Suppressor macrophage treated with lipopolysaccharide for 1 hour (primary cell): ENCODE measurements around the gene FGFR2.

Source experiments
- DNase-seq, 3 donors: peaks; one replicate each; pipeline ENCODE4 v3.0.0-alpha.2; 2020 to 2022

FGFR2 gene

DNA sequence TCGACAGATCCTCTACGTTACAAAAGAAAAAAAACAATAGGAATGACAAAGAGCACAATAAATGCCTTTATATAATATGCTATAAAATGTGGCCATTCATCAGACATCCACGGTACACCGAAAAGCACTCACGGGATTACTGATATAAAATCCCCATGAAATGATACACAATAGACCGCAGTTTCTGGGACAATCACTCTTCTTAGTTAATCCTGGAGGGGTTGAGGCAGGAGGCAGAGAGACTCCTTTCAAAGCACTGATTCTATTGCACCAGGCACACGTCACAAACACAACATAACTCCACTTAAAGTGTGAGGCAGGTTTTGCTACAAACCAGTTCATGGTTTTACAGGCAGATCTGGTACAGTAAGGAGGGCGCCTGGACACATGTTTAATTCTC lies 113.8 kb downstream of the FGFR2 start:
- no peak for DNase-seq

DNA sequence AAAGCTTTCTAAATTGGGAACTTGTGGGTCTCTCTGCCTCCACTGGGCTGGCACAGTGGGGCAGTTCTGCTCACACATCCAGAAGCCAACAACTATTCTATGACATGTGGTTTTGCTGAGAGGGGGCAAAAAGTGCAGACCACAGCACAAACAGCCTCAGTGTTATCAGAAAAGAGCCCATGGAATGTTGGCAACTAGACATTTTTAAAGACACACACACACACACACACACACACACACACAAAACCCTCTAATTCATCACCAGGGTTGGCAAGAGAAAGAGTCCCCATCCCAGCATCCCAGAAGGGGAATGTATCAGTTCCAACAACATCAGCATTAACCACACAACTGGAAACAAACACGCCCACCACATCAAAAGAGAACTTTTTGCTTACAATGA lies 117.1 kb downstream of the FGFR2 start:
- DNase-seq, result no peak

DNA sequence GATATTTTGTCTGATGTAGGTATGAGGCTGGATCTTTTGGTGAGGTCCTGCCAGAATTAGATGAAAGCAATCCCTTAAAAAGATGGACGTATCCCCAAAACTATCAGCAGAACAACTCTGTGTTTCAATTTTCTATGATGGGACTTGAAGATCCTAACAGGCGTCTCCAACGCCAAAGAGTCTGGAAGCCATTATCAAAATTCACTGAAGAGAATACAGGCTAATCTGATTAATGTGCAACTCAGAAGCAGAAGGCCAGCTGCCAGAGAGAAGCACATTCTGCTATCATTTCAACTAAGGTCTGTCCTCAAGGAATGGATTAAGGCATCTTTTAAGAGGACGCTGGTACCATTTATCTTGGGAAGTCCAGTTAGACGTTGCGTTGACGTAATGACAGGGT lies 119.7 kb downstream of the FGFR2 start:
- no peak for DNase-seq

DNA sequence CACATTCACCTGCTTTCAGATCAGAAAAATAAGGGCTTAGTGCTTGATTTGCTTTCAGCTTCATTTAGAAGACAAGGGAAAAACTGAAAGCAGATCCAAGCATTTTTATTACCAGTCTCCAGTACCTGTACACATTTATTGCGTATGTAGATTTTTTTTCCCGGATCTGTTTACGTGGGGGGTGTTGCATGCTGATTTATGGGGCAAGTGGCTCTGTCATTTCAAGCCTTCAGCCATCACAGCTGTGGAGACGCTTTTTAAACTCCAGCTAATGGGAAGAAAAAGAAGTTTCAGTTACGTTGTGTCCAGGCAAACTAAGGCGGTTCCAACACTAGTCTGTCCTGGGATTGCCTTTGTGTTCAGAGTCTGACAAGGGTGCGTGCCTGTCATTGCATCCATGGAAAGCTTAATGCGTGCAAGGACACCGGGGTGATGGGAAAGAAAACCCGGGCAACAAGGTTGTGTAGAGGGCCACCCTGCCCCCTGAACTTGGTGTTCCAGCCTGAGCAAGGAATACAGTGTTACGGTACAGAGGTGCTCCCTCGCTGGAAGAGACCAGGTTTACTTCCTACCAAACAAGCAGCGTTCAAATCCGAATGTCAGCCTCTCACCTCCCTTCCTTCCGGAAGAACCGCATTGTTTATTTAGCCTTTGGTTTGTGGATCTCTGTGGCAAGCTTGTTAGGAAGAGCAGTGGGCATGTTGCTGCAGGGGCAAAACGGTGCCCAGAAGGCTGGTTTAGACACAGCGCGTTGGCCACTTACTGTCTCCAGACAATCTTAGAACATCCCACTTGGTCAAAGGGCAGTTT lies 128.2 kb downstream of the FGFR2 start:
- no peak for DNase-seq

DNA sequence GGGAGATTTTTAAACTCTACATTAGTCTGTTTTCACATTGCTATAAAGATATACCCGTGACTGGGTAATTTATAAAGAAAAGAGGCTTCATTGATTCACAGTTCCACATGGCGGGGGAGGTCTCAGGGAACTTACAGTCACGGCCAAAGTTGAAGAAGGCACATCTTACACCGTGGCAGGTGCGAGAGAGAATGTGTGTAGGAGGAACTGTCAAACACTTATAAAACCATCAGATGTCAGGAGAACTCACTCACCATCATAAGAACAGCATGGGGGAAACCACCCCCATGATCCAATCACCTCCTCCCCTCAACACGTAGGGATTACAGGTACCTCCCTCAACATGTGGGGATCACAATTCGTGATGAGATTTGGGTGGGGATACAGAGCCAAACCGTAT lies 129.5 kb downstream of the FGFR2 start:
- DNase-seq, result no peak

DNA sequence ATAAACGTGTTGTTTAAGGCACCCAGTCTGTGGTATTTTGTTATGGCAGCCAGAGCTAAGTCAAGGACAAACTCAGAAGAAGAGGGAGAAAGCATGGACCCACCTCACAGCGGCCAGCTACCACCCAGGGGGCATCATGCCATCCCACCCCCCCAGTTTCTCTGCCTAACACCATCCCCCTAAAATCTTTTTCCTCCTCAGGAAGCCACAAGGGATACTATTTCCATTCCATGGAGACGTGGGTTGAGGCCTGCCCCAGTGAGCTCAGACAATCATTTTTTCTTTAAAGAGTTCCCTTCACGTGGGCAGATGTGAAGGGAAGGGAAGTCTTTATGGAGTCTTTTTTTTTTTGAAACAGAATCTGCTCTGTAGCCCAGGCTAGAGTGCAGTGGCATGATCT lies 131.8 kb downstream of the FGFR2 start:
- DNase-seq, result no peak

DNA sequence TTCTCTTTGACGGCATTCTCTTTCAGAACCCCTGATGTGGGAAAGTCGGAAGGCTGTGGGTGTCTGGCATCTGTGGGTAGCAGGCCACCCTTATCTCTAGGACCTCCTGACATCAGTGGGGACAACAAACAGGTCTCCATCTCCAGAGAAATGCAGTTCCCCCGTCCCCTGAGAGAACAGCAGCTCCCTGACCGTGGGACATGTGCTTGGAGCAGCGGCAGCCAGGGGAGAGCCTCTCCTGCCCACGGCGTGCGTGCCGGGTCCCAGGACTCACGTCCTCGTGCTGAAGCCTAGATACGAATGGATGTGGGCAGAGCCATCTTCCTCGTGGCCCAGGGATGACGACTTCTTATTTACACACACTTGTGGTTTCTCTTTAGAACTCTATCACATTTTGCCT lies 133.0 kb downstream of the FGFR2 start:
- DNase-seq, result no peak

DNA sequence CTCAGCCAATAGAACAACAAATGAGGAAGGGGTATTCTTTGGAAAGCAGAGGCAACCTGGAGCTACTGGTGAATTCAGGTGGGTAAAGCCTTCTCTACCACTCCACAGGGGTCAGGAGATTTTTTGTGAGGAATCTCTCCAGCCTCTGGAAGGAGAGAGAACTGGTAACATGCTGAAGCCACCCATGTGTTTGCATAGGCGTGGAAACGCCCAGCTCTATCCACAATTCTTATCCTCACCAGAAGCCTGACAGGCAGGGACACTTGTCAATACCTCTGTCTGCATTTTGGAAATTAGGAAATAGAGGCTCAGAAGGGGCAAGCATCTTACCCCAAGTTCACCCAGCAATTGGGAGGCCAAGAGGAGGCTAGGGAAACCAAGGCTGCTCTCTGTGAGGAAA lies 133.7 kb downstream of the FGFR2 start:
- DNase-seq, result no peak

DNA sequence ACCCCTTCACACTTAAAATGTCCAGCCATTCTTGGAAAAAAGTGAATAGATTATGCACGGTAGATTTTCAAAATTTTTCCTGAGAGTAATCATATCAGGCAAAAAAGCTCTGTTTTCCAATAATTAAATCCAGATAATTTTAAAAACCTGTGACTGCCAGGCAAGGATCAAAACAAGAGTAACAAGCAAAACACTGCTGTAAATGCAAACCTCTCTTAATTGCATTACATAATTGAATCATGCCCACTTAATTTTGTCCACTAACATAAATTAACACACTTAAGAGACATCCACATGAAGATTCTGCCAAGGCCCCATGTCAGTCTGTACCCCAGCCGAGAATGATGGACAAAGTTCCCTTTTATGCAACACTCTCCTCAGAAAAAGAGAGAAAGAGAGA lies 135.3 kb downstream of the FGFR2 start:
- DNase-seq, result no peak

DNA sequence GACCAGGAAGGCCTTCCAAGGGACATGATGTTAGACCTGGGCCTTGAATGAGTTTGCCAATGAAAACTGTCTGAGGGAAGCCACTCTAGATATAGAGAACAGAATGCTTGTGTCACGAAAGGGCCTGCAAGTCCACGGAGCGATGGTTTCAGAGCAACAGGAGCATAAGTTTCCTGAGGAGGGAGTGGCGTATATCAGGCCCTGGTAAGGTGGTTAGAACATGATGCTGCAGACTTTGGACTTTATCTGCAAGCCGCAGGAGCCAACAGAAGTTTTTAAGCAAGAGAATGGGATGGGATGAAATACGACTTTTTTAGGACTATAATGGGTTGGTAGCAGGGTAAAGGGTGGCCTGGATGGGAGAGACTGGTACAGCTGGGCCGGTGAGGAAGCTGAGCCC lies 136.0 kb downstream of the FGFR2 start:
- DNase-seq, result no peak

DNA sequence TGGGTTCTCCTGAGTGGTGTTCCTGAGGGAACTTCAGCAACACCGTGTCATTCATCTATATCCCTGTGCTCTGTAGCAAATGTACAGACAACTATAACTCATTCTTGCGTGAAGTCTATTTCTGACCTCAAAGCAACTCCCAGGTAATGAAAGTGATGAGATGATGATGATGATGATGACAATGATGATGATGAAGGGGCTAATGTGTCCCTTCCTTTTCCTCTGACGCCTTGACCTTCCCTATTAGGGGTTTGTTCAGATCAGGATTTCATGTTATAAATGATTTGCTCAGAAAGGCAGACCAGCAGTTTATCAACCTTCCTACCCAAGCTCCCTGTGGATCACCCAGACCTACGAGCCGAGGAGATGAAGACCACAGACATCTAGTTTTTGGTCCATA lies 136.9 kb downstream of the FGFR2 start:
- no peak for DNase-seq

DNA sequence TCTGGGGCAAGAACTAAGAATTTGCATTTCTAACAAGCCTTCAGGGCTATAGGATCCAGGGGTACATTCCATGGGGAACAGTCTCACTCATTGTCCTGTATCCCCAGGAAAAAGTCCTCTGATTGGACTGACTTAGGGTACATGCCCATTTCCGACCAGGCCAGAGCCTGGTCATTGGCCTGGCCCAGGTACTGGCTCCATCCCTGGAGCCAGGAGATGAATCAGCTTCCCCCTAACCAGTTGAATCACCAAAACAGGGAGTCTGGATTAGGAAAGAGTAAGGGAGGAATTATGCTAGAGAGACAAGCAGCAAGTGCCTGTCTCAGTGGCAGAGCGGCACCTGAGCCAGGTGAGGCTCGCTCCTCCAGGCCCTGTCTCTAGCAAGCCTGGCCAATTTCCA lies 137.5 kb downstream of the FGFR2 start:
- no peak for DNase-seq

DNA sequence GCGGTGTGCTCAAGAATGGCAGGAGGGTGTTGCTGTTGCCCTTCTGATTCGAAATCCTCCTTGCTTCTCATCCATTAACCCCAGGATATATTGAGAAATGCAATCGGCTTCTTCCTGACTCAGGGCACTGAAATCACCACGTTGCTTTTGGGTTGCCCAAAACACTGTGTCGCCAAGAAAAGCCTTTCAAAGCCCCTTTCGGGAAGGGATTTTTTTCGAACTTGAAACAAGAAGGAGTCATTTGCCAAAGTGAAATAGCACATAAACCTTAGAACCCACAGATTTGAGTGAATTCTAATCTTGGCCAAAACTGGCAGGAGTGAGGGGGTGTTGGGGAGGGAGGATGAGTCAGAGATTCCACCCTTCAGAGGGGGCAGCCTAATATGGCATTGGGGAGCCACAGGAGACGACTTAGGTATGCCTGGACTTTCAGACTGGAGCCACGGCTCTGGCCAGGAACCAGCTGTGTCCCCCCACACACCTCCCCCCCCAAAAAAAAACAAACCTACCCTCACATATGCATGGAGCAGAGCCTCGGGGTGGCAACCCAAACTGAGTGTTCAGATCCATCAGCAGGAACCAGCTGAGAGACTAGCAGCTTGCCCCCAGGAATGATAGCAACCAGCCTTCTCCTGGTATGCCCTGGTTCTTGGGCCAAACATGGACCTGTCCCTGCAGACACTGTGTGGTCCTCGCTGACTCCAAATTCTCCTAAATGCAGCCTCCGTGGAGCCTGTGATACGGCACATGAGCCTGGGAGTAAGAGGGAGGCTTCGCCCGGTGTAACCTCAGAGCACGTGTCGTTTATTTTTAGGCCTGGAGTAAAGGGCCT lies 138.4 kb downstream of the FGFR2 start:
- no peak for DNase-seq

DNA sequence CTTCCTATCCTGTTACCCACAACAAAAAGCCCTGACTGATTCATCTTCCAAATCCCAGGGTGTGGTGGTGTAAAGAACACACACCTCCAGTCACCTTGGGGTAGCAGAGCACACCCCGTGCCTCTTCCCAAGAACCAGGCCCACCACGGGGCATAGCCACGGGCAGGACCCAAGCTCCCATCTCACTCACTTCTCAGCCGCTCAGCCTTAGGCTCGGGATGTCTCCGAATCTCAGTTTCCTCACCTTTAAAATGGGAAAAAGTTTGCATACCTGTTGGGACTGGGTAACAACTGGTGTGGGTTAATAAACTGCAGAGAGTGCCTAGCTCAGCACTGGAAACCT lies 139.0 kb downstream of the FGFR2 start:
- no peak for DNase-seq

DNA sequence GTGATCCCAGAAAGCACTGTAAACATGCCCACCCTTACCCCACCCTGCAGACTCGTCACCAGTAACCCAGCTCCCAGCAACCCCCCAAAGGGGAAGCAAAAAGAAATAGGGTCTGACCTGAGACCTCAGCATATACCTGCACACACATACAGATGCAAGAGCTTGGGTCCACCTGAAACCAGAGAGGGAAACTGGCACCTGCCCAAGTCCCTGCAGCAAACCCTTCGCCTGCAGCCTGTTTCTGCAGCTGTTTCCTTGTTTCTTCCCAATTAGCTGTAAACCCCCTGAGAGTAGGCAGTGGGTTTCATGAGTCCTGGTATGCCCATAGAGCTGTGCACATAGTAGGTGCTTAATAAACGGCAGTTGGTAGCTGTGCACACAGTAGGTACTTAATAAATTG lies 140.5 kb downstream of the FGFR2 start:
- DNase-seq, result no peak

DNA sequence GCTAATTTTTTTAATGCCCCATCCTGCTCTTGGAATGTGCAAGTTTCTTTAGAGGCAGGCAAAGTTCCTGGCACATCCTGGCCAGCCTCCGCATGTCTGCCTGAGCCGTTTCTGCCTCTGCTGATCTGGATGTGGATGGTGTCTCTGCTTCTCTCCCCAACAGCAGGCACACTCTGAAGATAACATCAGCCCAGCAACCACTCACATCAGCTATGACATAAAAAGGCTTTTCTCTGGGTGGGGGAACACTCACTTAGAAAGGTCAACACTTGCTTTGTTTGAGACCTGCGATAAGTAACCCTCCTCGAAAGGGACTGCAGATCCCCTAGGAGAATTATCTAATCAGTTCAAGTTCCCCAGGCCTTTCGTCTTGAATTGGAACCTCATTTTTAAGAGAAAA lies 142.9 kb downstream of the FGFR2 start:
- DNase-seq, result no peak

DNA sequence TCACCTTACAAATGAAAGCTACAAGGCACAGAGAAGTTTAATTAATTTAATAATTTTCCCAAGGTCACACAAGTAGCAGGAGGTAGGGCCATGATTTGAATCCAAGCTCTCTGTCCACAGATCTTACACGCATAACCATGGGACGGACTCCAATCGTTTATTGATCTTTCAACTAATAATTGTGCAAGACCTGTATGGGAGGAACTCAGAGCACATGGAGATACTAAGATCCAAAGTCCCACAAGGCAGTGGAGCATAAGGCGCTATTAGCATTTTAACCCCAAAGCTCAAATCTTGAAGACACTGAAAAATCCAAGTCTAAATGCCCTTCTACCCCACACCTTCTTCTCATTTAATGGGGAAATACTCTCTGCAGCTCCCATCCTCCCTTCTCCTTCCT lies 143.5 kb downstream of the FGFR2 start:
- DNase-seq, result no peak

DNA sequence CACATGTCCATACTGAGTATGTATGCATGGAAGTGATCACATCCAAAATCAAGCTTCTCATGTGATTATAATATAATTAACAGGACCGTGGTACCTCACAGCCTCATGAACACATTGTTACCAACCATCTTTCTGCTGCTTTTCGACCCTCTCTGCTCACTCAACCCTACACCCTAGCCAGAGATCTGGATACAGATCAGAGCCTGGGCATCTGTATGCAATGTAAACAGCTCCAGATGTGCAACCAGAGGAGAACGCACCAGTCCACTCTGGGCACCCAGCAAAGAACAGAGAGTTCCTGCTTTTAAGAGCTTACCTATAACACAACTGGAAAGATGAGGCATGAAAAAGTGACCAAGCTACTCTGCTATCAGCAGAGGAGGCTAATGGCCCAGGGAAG lies 145.1 kb downstream of the FGFR2 start:
- DNase-seq, result no peak

DNA sequence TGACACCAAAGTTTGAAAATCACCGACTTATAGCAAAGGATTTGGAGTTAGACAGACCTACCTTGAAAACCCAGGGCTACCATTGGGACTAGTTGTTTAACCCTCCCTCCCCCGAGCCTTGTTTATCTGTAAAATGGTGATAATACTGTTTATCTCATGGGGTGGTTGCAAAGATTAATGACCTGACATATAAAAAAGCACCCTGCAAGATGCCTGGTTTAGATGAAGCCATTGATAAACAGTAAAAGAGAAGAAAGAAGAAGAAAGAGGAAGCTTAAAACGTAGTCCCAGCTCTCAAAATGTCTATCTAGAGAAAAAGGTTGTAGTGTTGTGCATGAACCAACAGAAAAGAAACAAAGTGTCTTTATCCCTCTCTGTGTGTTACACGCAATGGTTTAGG lies 145.7 kb downstream of the FGFR2 start:
- no peak for DNase-seq

DNA sequence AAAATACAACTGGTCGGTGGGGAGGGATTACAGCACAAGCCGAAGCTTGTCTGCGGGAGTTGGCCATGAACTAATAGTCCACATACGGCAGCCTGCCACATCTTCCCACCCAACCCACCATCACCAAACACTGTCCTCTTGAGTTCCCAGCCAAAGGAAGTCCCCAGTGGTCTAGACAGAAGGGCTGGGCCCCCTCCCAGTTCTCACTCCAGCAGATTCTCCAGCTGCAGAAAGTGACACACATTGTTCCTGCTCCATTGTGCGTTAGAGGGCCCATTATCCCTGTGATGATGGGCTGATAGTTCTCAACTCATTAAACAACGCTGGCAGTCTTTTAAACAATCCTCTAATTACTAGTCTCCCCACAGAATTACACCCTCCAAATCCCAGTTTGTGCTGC lies 148.0 kb downstream of the FGFR2 start:
- DNase-seq, result no peak

DNA sequence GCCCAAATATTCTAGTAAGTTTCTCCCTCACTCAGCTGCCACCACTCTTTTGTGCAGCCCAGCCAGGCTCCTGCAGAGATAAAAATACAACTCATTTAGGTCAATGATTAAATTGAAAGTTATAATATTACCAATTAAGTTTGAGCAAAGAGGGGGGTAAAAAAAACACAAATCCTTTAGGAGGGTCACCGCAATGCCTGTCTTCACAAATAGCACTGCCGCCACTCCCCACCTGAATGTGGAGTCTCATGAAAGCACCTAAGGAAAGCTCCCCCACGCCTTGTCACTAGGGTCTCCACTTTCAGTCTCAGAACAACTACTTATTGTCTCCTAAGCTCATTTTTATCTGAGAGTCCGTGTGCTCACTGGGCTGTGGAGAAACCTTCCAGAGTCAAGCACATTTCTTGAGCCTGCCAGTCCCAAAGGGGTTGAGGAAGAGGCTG lies 148.7 kb downstream of the FGFR2 start:
- no peak for DNase-seq

DNA sequence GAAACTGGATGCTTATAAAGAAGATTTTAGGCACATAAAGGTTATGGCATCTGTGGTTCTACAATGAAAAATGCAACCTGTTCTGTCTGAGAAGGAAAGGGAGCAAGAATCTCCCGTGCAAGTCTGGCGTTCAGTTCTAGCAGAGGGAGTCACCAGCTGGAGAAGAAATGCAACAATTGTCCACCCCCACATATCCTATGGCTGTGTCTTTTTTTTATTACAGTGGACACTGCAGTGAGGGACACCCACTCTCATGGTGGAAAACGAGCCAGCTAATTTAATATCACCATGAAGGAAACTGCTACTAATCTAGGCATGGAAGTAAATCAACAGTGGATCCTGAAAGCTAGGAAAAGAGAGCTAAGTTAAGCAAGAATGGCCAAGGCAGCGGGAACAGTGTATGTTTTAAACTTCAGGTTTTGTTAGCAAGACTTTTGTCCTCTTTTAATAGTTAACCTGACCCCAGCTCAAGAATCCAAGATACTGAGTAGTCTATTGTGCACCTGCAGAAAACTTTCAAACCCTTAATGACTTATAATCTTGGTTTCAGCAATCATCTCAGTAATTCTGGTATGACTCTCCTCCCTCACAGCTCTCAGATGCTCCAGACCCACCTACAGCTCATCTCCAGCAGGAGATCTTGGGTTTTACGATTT lies 149.3 kb downstream of the FGFR2 start:
- DNase-seq, result no peak

DNA sequence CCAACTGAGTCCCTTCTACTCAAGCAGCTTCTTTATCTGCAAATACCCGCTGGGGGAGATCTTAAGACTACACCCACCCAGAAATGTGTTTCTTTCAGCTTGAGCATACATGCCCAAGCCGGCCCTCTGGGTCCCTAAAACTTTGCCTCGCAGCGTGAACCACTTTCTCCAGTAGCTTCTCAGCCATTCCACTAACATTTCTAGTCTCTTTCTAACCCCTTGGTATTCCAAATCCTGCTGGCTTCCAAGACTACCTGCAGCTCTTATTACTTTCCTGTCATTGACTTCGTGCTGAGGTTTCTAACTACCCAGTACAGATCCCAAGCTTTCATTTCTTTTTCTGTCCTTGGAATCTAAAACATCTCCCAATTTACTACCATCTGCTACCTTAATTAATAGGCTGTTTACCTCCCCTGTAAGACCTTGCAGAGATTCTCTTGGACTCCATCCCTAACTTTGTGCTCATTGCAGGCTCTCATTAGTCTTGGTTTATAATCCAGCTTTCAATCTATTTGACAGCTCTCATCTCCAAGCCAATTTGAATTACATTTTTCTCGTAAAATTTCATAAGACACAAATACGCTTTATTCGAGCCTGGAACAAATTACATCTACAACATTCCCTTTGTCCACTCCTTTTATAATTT lies 153.6 kb downstream of the FGFR2 start:
- DNase-seq, result no peak
